Fibroblast of skin of back (primary cell): ENCODE results near the gene RTL3. TPM values are rescaled to one million over a fixed set of nuclear protein-coding genes. Genes with fewer than 3 reads are reported as not detected.
"Not testable (repeated sequence)": the region's sequence is repeated elsewhere in the genome, so short reads cannot be mapped to it uniquely, and the experiment has no call there.

ENCODE experiments used
- DNase-seq: peaks from one replicate; pipeline ENCODE4 v3.0.0-alpha.2; 2013
- polyA plus RNA-seq, 2 experiments: library from polyadenylated mRNA; unstranded; fragments of 120-200 nt; gene quantifications; one replicate each; pipeline ENCODE4 v1.2.1, GENCODE V29; 2013; ENCODE audit not compliant: insufficient read length in 2 of 2

The RTL3 gene
- polyA plus RNA-seq (2013, experiment 1 of 2; ENCODE audit: insufficient read length): 2.3 TPM
- 0.37 TPM for polyA plus RNA-seq (2013, experiment 2 of 2; ENCODE audit: insufficient read length)

GRCh38 chrX:78658845-78659744 is at the start of gene RTL3:
TSS of gene RTL3 (minus strand) at chrX:78659328. CDS start at chrX:78658420, 908 bp downstream.
- DNase-seq: peak; percentile 90

GRCh38 chrX:78708816-78709215 is 49.7 kb upstream of the RTL3 start:
- no peak for DNase-seq

- DNase-seq: peak; percentile 41
Observed at GRCh38 chrX:78708262-78708661, 49.1 kb upstream of the RTL3 start.

- no peak for DNase-seq
Observed at GRCh38 chrX:78706071-78706470, 46.9 kb upstream of the RTL3 start.

GRCh38 chrX:78693536-78693935 is 34.4 kb upstream of the RTL3 start:
- DNase-seq: no peak

GRCh38 chrX:78693012-78693411 is 33.9 kb upstream of the RTL3 start:
- no peak for DNase-seq

GRCh38 chrX:78687586-78687985 is 28.5 kb upstream of the RTL3 start:
- DNase-seq: no peak

GRCh38 chrX:78673246-78673645 is 14.1 kb upstream of the RTL3 start:
- DNase-seq: no peak

- no peak for DNase-seq
Observed at GRCh38 chrX:78665342-78665741, 6.2 kb upstream of the RTL3 start.

- no peak for DNase-seq
Observed at GRCh38 chrX:78661836-78662235, 2.7 kb upstream of the RTL3 start.

- DNase-seq: no peak
Observed at GRCh38 chrX:78659955-78660354, 827 bp upstream of the RTL3 start.

GRCh38 chrX:78658414-78658813 is 714 bp downstream of the RTL3 start:
- DNase-seq: no peak

- no peak for DNase-seq
Observed at GRCh38 chrX:78655642-78656041, 3.5 kb downstream of the RTL3 start.

GRCh38 chrX:78653118-78653822 is 5.9 kb downstream of the RTL3 start:
- DNase-seq: peak; percentile 92

GRCh38 chrX:78650906-78651437 is 8.2 kb downstream of the RTL3 start:
- DNase-seq: peak; percentile 81

- DNase-seq: no peak
Observed at GRCh38 chrX:78643874-78644273, 15.3 kb downstream of the RTL3 start.

- DNase-seq: peak; percentile 78
Observed at GRCh38 chrX:78643096-78643495, 16.0 kb downstream of the RTL3 start.

GRCh38 chrX:78636096-78636495 is 23.0 kb downstream of the RTL3 start:
- not testable (repeated sequence) for DNase-seq

- no peak for DNase-seq
Observed at GRCh38 chrX:78624962-78625909, 33.9 kb downstream of the RTL3 start.

- no peak for DNase-seq
Observed at GRCh38 chrX:78624426-78624825, 34.7 kb downstream of the RTL3 start.

GRCh38 chrX:78622831-78623230 is 36.3 kb downstream of the RTL3 start:
- DNase-seq: no peak

GRCh38 chrX:78619834-78620233 is 39.3 kb downstream of the RTL3 start:
- peak; percentile 44 for DNase-seq
